H1 (cell line): ENCODE data around the gene LUC7L3. TPM values are rescaled to one million over a fixed set of nuclear protein-coding genes. Genes with fewer than 3 reads are reported as not detected.

Experiments
- CTCF ChIA-PET: fragments of 300-600 bp; sonication (Branson Sonifier 250); formaldehyde crosslinking; loops from one replicate; lab custom pipeline; 2021; ENCODE audit not compliant: partially characterized antibody; lab: Charles Lee
- POLR2A ChIA-PET: fragments of 300-600 bp; sonication (Branson Sonifier 250); formaldehyde crosslinking; loops from one replicate; lab custom pipeline; 2021; ENCODE audit warnings: inconsistent platforms; ENCODE audit not compliant: partially characterized antibody; lab: Charles Lee
- DNase-seq, 2 experiments: peaks; one replicate each; pipeline versions ENCODE4 v3.0.0 to v3.0.0-alpha.2; 2010 to 2022; ENCODE audit warnings: low spot score in 2 of 2, low read depth in 1 of 2, mixed read lengths in 1 of 2
- FAIRE-seq: peaks from 2 replicates; lab custom pipeline; 2011; peaks lifted over from hg19 to GRCh38; lab: Jason Lieb, UNC
- H2AFZ ChIP-seq: 2 replicates; pipeline ENCODE4 v1.8.1; 2012; ENCODE audit warnings: low read length, inconsistent platforms
- H2AK5ac ChIP-seq: 2 replicates; pipeline ENCODE4 v1.6.1; 2013; ENCODE audit warnings: low read depth, low read length
- H2BK120ac ChIP-seq: replicated peaks from 2 replicates; pipeline ENCODE3; 2013; ENCODE audit warnings: low read depth, low read length, inconsistent platforms
- H2BK12ac ChIP-seq: 2 replicates; pipeline ENCODE4 v1.6.1; 2013; ENCODE audit warnings: low read depth, low read length
- H2BK15ac ChIP-seq: 2 replicates; pipeline ENCODE4 v1.6.1; 2013; ENCODE audit warnings: low read length
- H2BK20ac ChIP-seq: 2 replicates; pipeline ENCODE4 v1.6.1; 2013; ENCODE audit warnings: low read length
- H2BK5ac ChIP-seq: 2 replicates; pipeline ENCODE4 v1.6.1; 2013; ENCODE audit warnings: low read depth, low read length
- H3K14ac ChIP-seq: 2 replicates; pipeline ENCODE4 v1.6.1; 2013; ENCODE audit warnings: inconsistent platforms; ENCODE audit not compliant: insufficient read length
- H3K18ac ChIP-seq: 2 replicates; pipeline ENCODE4 v1.6.1; 2013; ENCODE audit warnings: low read length; ENCODE audit errors: extremely low read depth
- H3K23ac ChIP-seq: 2 replicates; pipeline ENCODE4 v1.6.1; 2013; ENCODE audit warnings: inconsistent platforms; ENCODE audit not compliant: insufficient read length
- H3K23me2 ChIP-seq: 2 replicates; pipeline ENCODE4 v1.6.1; 2013; ENCODE audit warnings: low read depth, low read length
- H3K27ac ChIP-seq: 2 replicates; pipeline ENCODE4 v1.6.1; 2011; ENCODE audit warnings: low read depth, low read length, inconsistent platforms
- H3K27me3 ChIP-seq, 4 experiments: replicated peaks in 1 of 4; 1 replicate in 1 of 4; 2 replicates in 3 of 4; pipeline versions ENCODE4 v1.6.1 to v1.8.1; 2011 to 2013; ENCODE audit warnings: low read length in 3 of 4, mild to moderate bottlenecking in 3 of 4, inconsistent platforms in 2 of 4, mixed read lengths in 2 of 4, moderate library complexity in 1 of 4; ENCODE audit not compliant: control insufficient read depth in 3 of 4, insufficient read depth in 3 of 4; ENCODE audit errors: extremely low read depth in 1 of 4
- H3K36me3 ChIP-seq, 4 experiments: 2 replicates each; pipeline versions ENCODE4 v1.6.1 to v1.8.1; 2011 to 2013; ENCODE audit warnings: mild to moderate bottlenecking in 4 of 4, low read length in 3 of 4, moderate library complexity in 2 of 4, control low read depth in 1 of 4, inconsistent platforms in 1 of 4; ENCODE audit not compliant: insufficient read depth in 4 of 4, control insufficient read depth in 2 of 4
- H3K4ac ChIP-seq: replicated peaks from 2 replicates; pipeline ENCODE3; 2013; ENCODE audit warnings: low read length, low read depth, mixed read lengths, inconsistent platforms; ENCODE audit not compliant: insufficient read length
- H3K4me1 ChIP-seq, 4 experiments: replicated peaks in 1 of 4; 1 replicate in 1 of 4; 2 replicates in 3 of 4; pipeline versions ENCODE4 v1.6.1 to v1.8.1; 2011 to 2013; ENCODE audit warnings: low read length in 3 of 4, inconsistent platforms in 2 of 4, mixed read lengths in 1 of 4; ENCODE audit not compliant: insufficient read depth in 4 of 4, control insufficient read depth in 3 of 4
- H3K4me2 ChIP-seq, 2 experiments: 2 replicates each; pipeline versions ENCODE4 v1.6.1 to v1.8.1; 2011 to 2013; ENCODE audit warnings: low read depth in 2 of 2, low read length in 2 of 2, control low read depth in 1 of 2, inconsistent platforms in 1 of 2, mild to moderate bottlenecking in 1 of 2; ENCODE audit not compliant: insufficient read depth in 1 of 2
- H3K4me3 ChIP-seq, 4 experiments: fragments of 200-600, 300-600 bp in 1 of 4; sonication (generic), shearing (Covaris generic), sonication (Bioruptor Twin) in 1 of 4; 2 replicates each; pipeline versions ENCODE4 v1.5.1 to v1.8.1; 2011 to 2016; ENCODE audit warnings: low read length in 4 of 4, low read depth in 3 of 4, control low read depth in 2 of 4, inconsistent platforms in 2 of 4, mild to moderate bottlenecking in 2 of 4, mixed read lengths in 1 of 4, moderate library complexity in 1 of 4; ENCODE audit not compliant: insufficient read depth in 2 of 4; ENCODE audit errors: extremely low read depth in 1 of 4
- H3K56ac ChIP-seq: replicated peaks from 2 replicates; pipeline ENCODE3; 2013; ENCODE audit warnings: low read depth, mild to moderate bottlenecking, mixed read lengths, low read length, inconsistent platforms; ENCODE audit not compliant: insufficient read length
- H3K79me1 ChIP-seq: 2 replicates; pipeline ENCODE4 v1.6.1; 2013; ENCODE audit warnings: low read depth, low read length, control low read depth
- H3K79me2 ChIP-seq, 2 experiments: 2 replicates each; pipeline versions ENCODE4 v1.6.1 to v1.8.1; 2012 to 2013; ENCODE audit warnings: low read length in 2 of 2, mild to moderate bottlenecking in 2 of 2, inconsistent platforms in 1 of 2; ENCODE audit not compliant: insufficient read depth in 2 of 2, control insufficient read depth in 1 of 2
- H3K9ac ChIP-seq, 4 experiments: replicated peaks in 1 of 4; 1 replicate in 1 of 4; 2 replicates in 3 of 4; pipeline versions ENCODE4 v1.6.1 to v1.8.1; 2011 to 2013; ENCODE audit warnings: low read depth in 3 of 4, low read length in 3 of 4, control low read depth in 2 of 4, mild to moderate bottlenecking in 2 of 4, moderate library complexity in 2 of 4, inconsistent platforms in 1 of 4; ENCODE audit errors: extremely low read depth in 1 of 4
- H3K9me3 ChIP-seq, 2 experiments: 2 replicates each; pipeline versions ENCODE4 v1.6.1 to v1.8.1; 2012 to 2013; ENCODE audit warnings: mild to moderate bottlenecking in 2 of 2, moderate library complexity in 2 of 2, control low read depth in 1 of 2, inconsistent platforms in 1 of 2, low read depth in 1 of 2, low read length in 1 of 2, mixed read lengths in 1 of 2; ENCODE audit not compliant: insufficient read depth in 2 of 2
- H4K20me1 ChIP-seq, 2 experiments: replicated peaks in 1 of 2; 2 replicates each; pipeline versions ENCODE3 to v1.8.1; 2011 to 2013; ENCODE audit warnings: inconsistent platforms in 2 of 2, low read length in 2 of 2, mild to moderate bottlenecking in 1 of 2; ENCODE audit not compliant: insufficient read depth in 2 of 2, control insufficient read depth in 1 of 2
- H4K5ac ChIP-seq: 2 replicates; pipeline ENCODE4 v1.6.1; 2013; ENCODE audit warnings: low read length, low read depth, mixed read lengths, inconsistent platforms; ENCODE audit not compliant: insufficient read length
- H4K8ac ChIP-seq: 2 replicates; pipeline ENCODE4 v1.8.0; 2013; ENCODE audit warnings: mild to moderate bottlenecking, moderate library complexity, low read length, inconsistent platforms; ENCODE audit not compliant: insufficient read depth; ENCODE audit errors: extremely low read depth
- H4K91ac ChIP-seq: replicated peaks from 2 replicates; pipeline ENCODE3; 2013; ENCODE audit warnings: low read length, mixed read lengths, inconsistent platforms; ENCODE audit not compliant: insufficient read length
- KDM1A ChIP-seq: fragments of 200-600, 300-600 bp; sonication (generic); IDR thresholded peaks from 2 replicates; pipeline ENCODE4 v1.7.1; 2016; ENCODE audit warnings: mild to moderate bottlenecking, low read length, borderline replicate concordance
- NRF1 ChIP-seq: IDR thresholded peaks from 2 replicates; pipeline ENCODE4 v1.6.1; 2011; ENCODE audit warnings: mild to moderate bottlenecking, low read depth, low read length, improper control_type of control experiment
- POU5F1 ChIP-seq: IDR thresholded peaks from 2 replicates; pipeline ENCODE4 v1.6.1; 2011; ENCODE audit warnings: low read depth, mild to moderate bottlenecking, low read length, moderate library complexity
- YY1 ChIP-seq: IDR thresholded peaks from 2 replicates; pipeline ENCODE4 v1.6.1; 2011; ENCODE audit warnings: low read depth, mild to moderate bottlenecking, low read length
- ZNF274 ChIP-seq: IDR thresholded peaks from 2 replicates; pipeline ENCODE4 v1.7.0; 2012; ENCODE audit warnings: low read length, borderline replicate concordance; ENCODE audit errors: extremely low read depth
- WGBS, 2 experiments: shearing (Covaris generic) in 1 of 2; methylation state at CpG; one replicate each; pipeline versions ENCODE4 v1.1.6 to v1.1.7; 2013 to 2015; ENCODE audit warnings: low lambda C conversion rate in 2 of 2, mixed read lengths in 2 of 2, inconsistent platforms in 1 of 2, low coverage in 1 of 2, missing lambda C conversion rate in 1 of 2; ENCODE audit not compliant: insufficient replicate concordance in 2 of 2, insufficient coverage in 1 of 2, insufficient read length in 1 of 2; ENCODE audit errors: extremely low coverage in 1 of 2, missing lambda C conversion rate in 1 of 2; 5-methylcytosine and 5-hydroxymethylcytosine counted together
- polyA plus RNA-seq, 7 experiments: library from polyadenylated mRNA; depleted of rRNA in 3 of 7; stranded (reverse) in 5 of 7; unstranded in 2 of 7; fragments of >200 nt in 5 of 7; fragments of 200-250 nt in 2 of 7; gene quantifications; 1 replicate in 5 of 7; 2 replicates in 1 of 7; 4 replicates in 1 of 7; pipeline versions ENCODE4 v1.2.1 to v1.2.3, GENCODE V29; 2011 to 2013; ENCODE audit warnings: missing spikeins in 2 of 7, mixed read lengths in 2 of 7
- total RNA-seq: library from RNA; stranded (reverse); fragmentation: NEBNext Ultra II Directional; extraction: Animal tissue kit (Norgen Biotek cat#: 25700); gene quantifications from 2 replicates; pipeline ENCODE4 v1.2.1, GENCODE V29; 2021

Gene LUC7L3
- total and polyA plus RNA-seq, 2 of the 8 experiments (the other 6 are each of a cell fraction or from before 2014, with no cell fraction given): 102 to 126 TPM

DNA sequence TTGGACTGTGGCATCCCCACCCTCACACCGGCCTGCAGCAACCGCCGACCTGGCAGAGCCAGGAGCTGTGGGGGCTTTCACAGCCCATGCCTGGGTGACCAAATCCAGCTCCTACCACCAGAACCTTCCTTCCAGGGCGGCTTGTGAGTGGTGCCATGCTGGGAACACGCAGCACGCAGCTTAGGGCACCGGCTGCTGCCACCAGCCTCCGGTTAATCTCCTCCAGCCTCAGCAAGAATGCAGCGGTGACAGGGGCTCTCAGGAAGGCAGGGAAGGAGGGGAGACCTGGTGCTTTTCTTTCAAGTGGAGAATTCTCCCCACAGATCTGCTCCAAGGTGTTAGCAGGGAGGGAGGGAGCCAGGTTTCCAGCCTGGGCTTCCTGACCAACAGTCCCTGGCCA, 80.2 kb downstream of the LUC7L3 start:
- Histone ChIP-seq H3K79me2 (no peaks in the 10 kb centered on the region), H2BK5ac (no peak overlapping the region; the same call in 1 of the 2 replicates), H3K27me3 (no peaks in the 10 kb centered on the region), H4K5ac (no peak overlapping the region), H3K36me3 (no peaks in the 10 kb centered on the region), H3K79me1 (no peaks in the 10 kb centered on the region), H4K20me1 (no peaks in the 10 kb centered on the region), H3K4me3 (no peak overlapping the region), H3K14ac (no peak overlapping the region), H3K4me2 (no peak overlapping the region), H3K27ac (no peak overlapping the region), H2AFZ (no peak overlapping the region), H2BK15ac (no peak overlapping the region), H2AK5ac (no peak overlapping the region), H3K18ac (no peak overlapping the region), H2BK120ac (no peak overlapping the region), H3K56ac (no peak overlapping the region), H3K9ac (no peak overlapping the region), H3K23me2 (no peaks in the 10 kb centered on the region), H2BK20ac (no peak overlapping the region), H4K91ac (no peak overlapping the region), H3K9me3 (no peaks in the 10 kb centered on the region), H4K8ac (no peak overlapping the region), H3K4me1 (peaks cover 0 to 5% (median 1%) of the 10 kb centered on the region in 4 experiments; a peak in 4 of 7 replicates), H2BK12ac (no peak overlapping the region), H3K4ac (no peak overlapping the region), H3K23ac (no peak overlapping the region)
- WGBS, 2 experiments: 88% methylated on average over 9 of the region's 9 CpGs; no CpG with 5 or more reads in 1 of the 2 experiments
- FAIRE-seq (no peak), DNase-seq (no peak)
- no peak for TF ChIP-seq NRF1
- no peak for TF ChIP-seq KDM1A
- no peak for TF ChIP-seq POU5F1
- TF ChIP-seq ZNF274: no peak
- TF ChIP-seq YY1: no peak
- POLR2A ChIA-PET: interaction anchor here (0.6 to 1.6 kb wide), 3 partner anchors 13 to 46 kb away, joined by 3 to 4 read pairs (median 3); no protein-coding TSS in a partner anchor
- CTCF ChIA-PET: interaction anchor here (0.7 to 11.5 kb wide), 7 partner anchors 9 to 88 kb away, joined by 3 to 130 read pairs (median 6); no protein-coding TSS in a partner anchor
